Panc1 (cell line): ENCODE data around the gene CKAP4. TPM values are rescaled to one million over a fixed set of nuclear protein-coding genes. Genes with fewer than 3 reads are reported as not detected.

Experiments used
- ATAC-seq: fragments of 200-7000 bp; cut with Tn5 transposase; 2 replicates; pipeline ENCODE4 v1.9.1; 2020; ENCODE audit warnings: mild to moderate bottlenecking, moderate library complexity
- BruUV-seq: library from RNA; stranded (reverse); fragments of 400-500 nt; replicated peaks from 2 replicates; lab custom pipeline; 2021; lab: Mats Ljungman, UMichigan
- CTCF ChIA-PET: fragments of 300-600 bp; sonication (Branson Sonifier 250); formaldehyde crosslinking; loops from one replicate; lab custom pipeline; 2022; ENCODE audit warnings: antibody characterized with exemption; lab: Charles Lee
- POLR2A ChIA-PET: fragments of 300-600 bp; sonication (Branson Sonifier 250); formaldehyde crosslinking; loops from one replicate; lab custom pipeline; 2022; ENCODE audit warnings: antibody characterized with exemption; lab: Charles Lee
- DNase-seq: peaks from one replicate; pipeline ENCODE4 v3.0.0-alpha.2; 2010; ENCODE audit warnings: low read depth, low spot score
- H3K27ac ChIP-seq: 2 replicates; pipeline ENCODE4 v1.5.1; 2011; ENCODE audit warnings: mild to moderate bottlenecking, low read length, inconsistent platforms
- H3K27me3 ChIP-seq: fragments of 200-500 bp; sonication (Bioruptor generic); 2 replicates; pipeline ENCODE4 v1.6.0; 2014; ENCODE audit warnings: low read length, inconsistent platforms; ENCODE audit not compliant: control insufficient read depth, insufficient read depth
- H3K36me3 ChIP-seq: fragments of 200-500 bp; sonication (Bioruptor generic); 2 replicates; pipeline ENCODE4 v1.5.1; 2014; ENCODE audit warnings: inconsistent platforms, mild to moderate bottlenecking, low read length, moderate library complexity; ENCODE audit not compliant: control insufficient read depth, insufficient read depth
- H3K4me1 ChIP-seq: 2 replicates; pipeline ENCODE4 v1.5.1; 2011; ENCODE audit warnings: inconsistent platforms, mild to moderate bottlenecking, low read length, moderate library complexity; ENCODE audit not compliant: control insufficient read depth, insufficient read depth
- H3K4me3 ChIP-seq, 2 experiments: 2 replicates each; pipeline ENCODE4 v1.5.1; 2011 to 2012; ENCODE audit warnings: low read depth in 2 of 2, low read length in 2 of 2, mild to moderate bottlenecking in 2 of 2, inconsistent platforms in 1 of 2, moderate library complexity in 1 of 2
- H3K9me3 ChIP-seq: fragments of 200-500 bp; sonication (Bioruptor generic); 2 replicates; pipeline ENCODE4 v1.5.1; 2014; ENCODE audit warnings: low read depth, mild to moderate bottlenecking, inconsistent platforms, low read length, moderate library complexity; ENCODE audit not compliant: control insufficient read depth, insufficient read depth
- CTCF ChIP-seq: fragments of 450-650 bp; IDR thresholded peaks from 2 replicates; pipeline ENCODE4 v1.5.1; 2017; ENCODE audit warnings: mild to moderate bottlenecking
- POLR2AphosphoS5 ChIP-seq: IDR thresholded peaks from 2 replicates; pipeline ENCODE4 v1.6.1; 2012; ENCODE audit warnings: mild to moderate bottlenecking, low read depth, low read length, moderate library complexity
- REST ChIP-seq, 2 experiments: IDR thresholded peaks; 2 replicates each; pipeline ENCODE4 v1.6.1; 2011 to 2012; ENCODE audit warnings: low read depth in 2 of 2, control low read depth in 1 of 2, low read length in 1 of 2, mild to moderate bottlenecking in 1 of 2, moderate library complexity in 1 of 2; ENCODE audit not compliant: insufficient read depth in 1 of 2
- SIN3A ChIP-seq: IDR thresholded peaks from 2 replicates; pipeline ENCODE4 v1.6.1; 2012; ENCODE audit warnings: low read depth, mild to moderate bottlenecking, low read length, moderate library complexity, borderline replicate concordance; ENCODE audit not compliant: insufficient read depth
- TCF7L2 ChIP-seq: IDR thresholded peaks from 2 replicates; pipeline ENCODE4 v1.6.1; 2011; ENCODE audit warnings: mild to moderate bottlenecking, low read depth, low read length, inconsistent platforms
- in situ Hi-C: cut with HindIII; loops from 2 replicates; pipeline ENCODE4 v1.10.0; 2016; ENCODE audit warnings: low sequenced_read_pairs, low pct_unique_long_range_greater_than_20kb
- intact Hi-C: fragments of 100-400 bp; cut with micrococcal nuclease; formaldehyde crosslinking; loops from one replicate; pipeline ENCODE4 v1.10.0; 2022; ENCODE audit not compliant: unreplicated experiment
- total RNA-seq: library from RNA; stranded (reverse); gene quantifications from one replicate; pipeline ENCODE4 v1.2.1, GENCODE V29; 2021; ENCODE audit not compliant: unreplicated experiment

CKAP4 gene
- total RNA-seq, 1 experiment from 2014 or later, result 95.9 TPM

DNA sequence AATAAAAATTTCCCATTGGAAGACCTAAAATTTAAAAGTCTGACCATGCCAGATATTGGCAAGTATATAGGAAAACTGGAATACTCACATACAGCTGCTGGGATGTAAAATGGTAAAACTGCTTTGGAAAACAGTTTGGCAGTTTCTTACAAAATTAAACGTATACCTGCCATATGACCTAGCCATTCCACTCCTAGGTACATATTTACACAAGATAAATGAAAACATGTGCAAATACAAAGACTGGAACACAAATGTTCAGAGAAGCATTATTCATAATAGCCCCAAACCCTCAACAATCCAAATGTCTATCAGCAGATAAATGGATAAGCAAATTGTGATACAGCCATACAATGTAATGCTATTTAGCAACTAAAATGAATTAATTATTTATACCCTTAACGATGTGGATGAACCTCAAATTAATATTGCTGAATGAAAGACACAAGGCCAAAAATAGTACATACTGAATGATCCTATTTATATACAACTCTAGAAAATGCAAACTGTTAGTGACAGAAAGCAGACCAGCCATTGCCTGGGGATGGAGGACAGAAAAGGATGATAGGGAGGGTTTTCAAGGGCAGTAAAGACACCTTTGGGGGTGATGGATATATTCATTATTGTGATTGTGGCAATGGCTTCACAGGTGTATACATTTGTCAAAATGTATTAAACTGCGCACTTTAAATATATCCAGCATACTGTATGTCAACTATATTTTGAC lies 33.4 kb upstream of the CKAP4 start:
- intact Hi-C loops, result no loop called here
- POLR2A ChIA-PET, result no interaction called here
- H3K4me3 ChIP-seq, result no peak overlapping the region
- ATAC-seq (no peak), DNase-seq (no peak)
- no peak overlapping the region for H3K27ac ChIP-seq
- H3K4me1 ChIP-seq, result no peaks in the 10 kb centered on the region
- H3K36me3 ChIP-seq, result no peaks in the 10 kb centered on the region
- no TSS peak for BruUV-seq
- CTCF ChIA-PET, result no interaction called here
- H3K9me3 ChIP-seq, result peaks cover 2% of the 10 kb centered on the region; the same call in 1 of the 2 replicates
- in situ Hi-C loops, result no loop called here
- no peaks in the 10 kb centered on the region for H3K27me3 ChIP-seq
- TF ChIP-seq SIN3A (no peak), REST (IDR thresholded peaks at IDR 0.05; ENCODE audit: insufficient read depth in 1 of 2, low read depth in 2 of 2, low read length in 1 of 2) (no peak)

GRCh38 chr12:106280106-106280505 lies 32.3 kb upstream of the CKAP4 start:
- in situ Hi-C loops (no loop called here), intact Hi-C loops (no loop called here)
- no peak overlapping the region for H3K27ac ChIP-seq
- H3K4me3 ChIP-seq, result no peak overlapping the region
- CTCF ChIA-PET, result interaction anchor here (0.9 kb wide), 1 partner anchor 54 kb away, joined by 3 read pairs; no protein-coding TSS in a partner anchor
- no peaks in the 10 kb centered on the region for H3K4me1 ChIP-seq
- no peak for DNase-seq
- ATAC-seq, result no peak
- H3K9me3 ChIP-seq, result peaks cover 2% of the 10 kb centered on the region; the same call in 1 of the 2 replicates
- no peaks in the 10 kb centered on the region for H3K36me3 ChIP-seq
- POLR2A ChIA-PET, result no interaction called here
- H3K27me3 ChIP-seq, result no peaks in the 10 kb centered on the region
- no TSS peak for BruUV-seq
- TF ChIP-seq SIN3A (no peak), POLR2AphosphoS5 (no peak), TCF7L2 (no peak), CTCF (no peak), REST (IDR thresholded peaks at IDR 0.05; ENCODE audit: insufficient read depth in 1 of 2, low read depth in 2 of 2, low read length in 1 of 2) (no peak)
